NCI-H1436 (cell line): ENCODE measurements around the gene NKX2-2.

Experiments
- DNase-seq: peaks from one replicate; lab custom pipeline; 2025; lab: John Stamatoyannopoulos, UW

The NKX2-2 gene

DNA sequence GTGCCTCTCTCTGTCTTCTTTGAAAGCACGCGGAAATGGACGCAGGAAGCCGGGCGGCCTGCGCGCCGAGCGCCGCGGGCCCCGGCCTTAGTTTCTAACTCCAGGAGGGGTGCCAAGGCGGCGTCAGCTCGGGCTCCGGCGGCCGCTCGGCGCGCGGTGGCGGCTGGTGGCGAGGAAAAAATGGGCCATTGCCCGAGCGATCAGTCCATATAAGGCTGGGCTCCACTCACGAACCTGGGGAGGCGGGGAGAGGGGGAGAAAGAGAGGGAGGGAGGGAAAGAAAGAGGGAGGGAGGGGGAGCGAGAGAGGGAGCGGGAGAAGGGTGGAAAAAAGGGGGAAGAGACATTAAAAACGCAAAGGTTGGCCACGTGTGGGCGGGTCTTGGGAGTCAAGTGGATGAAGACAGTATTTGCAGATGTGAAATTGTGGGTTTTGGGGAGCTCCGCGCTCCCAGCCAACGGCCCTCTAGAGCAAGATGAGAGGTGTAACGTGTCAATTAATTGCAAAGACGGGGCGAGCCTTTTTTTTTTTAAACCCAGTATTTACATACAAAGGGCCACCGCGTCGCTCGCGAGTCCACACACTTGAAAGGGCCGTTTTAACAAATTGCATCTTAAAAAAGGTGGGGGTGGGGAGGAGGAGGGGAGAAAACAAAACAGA, at the start of gene NKX2-2:
NKX2-2 (minus strand) TSS at position 184 of the 660 bp plus-strand sequence. CDS start 395 bp downstream, outside the sequence.
- DNase-seq, result no peak

- DNase-seq, result no peak
Measured at GRCh38 chr20:21562656-21563055, 48.8 kb upstream of the NKX2-2 start.

GRCh38 chr20:21559305-21559704, 45.4 kb upstream of the NKX2-2 start:
- DNase-seq, result no peak

GRCh38 chr20:21557241-21558020, 43.6 kb upstream of the NKX2-2 start:
- no peak for DNase-seq

DNA sequence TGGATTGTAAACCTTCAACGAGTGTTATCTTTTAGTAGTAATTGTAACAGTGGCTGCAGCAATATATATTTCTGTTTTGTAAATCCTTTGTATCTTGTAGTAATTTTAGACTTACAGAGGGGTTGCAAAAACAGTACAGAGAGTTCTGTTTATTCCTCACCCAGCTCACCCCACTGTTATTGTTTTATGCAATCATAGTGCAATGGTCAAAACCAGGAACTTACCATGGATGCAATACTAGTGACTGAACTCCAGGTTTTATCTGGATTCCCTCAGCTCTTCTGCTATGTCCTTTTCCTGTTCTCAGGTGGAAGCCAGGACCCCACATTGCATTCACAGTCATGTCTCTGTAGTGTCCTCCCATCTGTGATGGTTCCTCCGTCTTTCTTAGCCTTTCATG, 42.5 kb upstream of the NKX2-2 start:
- DNase-seq, result no peak

GRCh38 chr20:21555470-21556120, 41.7 kb upstream of the NKX2-2 start:
- DNase-seq, result no peak

DNA sequence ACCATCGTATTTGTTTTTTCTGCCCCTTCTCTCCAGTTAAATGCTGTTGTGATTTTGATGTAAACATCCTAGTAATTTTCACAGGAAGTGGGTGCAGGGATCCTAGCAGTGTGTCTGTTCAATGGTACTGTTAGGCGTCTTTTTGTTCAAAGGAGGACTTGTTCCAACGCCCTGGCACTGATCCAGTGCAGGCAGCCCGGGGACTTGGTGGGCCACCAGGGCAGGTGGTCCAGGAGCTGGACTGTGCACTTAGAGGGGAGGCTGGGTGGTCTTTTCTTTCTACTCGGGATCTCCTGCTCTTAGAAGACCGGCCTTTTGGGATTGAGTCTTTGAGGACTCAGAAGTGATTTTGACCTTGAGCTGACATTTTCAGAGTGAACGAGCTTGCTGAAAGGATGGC, 41.1 kb upstream of the NKX2-2 start:
- peak; percentile 40 for DNase-seq

GRCh38 chr20:21554376-21554890, 40.6 kb upstream of the NKX2-2 start:
- no peak for DNase-seq

DNA sequence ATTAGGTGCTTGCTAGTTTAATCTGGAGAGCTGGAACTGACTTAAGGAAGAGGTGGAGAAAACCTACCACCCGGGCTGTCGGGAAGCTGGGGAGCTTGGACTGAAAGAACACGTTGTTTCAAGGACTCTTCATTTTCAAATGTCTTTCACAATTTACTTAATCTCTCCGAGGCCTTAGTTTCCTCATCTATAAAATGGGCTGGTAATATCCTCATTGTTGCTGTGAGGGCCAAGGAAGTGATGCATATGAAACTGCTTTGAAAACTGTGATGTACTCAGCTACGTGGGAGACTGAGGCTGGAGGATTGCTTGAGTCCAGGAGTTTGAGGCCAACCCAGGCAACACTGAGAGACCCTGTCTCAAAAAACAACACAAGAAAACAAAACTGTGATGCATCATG, 36.7 kb upstream of the NKX2-2 start:
- no peak for DNase-seq

DNA sequence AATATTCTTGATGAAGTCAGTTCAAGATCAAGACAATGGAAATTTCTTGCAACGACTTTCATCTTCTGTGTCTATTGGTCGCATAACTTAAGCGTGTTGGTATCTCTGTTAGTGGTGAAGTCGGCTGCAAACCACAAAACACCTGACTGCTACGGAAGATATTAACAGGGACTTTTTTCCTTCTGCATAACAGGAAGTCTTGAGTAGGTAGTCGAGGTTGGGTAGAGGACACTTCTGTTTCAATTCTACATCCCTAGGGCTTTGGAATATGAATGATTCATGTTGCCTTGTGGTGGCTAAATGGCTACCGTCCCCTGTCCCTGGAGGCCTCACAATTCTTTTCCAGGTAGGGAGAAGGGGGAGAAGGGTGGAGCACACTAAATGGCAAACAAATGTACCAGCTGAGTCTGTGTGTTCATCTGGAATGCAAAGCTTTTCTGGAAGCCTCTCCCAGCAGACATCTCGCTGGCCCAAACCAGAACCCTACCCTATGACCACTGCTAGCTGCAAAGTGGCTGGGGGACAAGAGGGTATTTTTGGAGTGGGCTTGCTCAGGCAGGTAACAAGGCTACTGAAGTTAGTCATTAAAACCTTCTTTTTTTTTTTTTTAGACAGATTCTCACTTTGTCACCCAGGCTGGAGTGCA, 34.6 kb upstream of the NKX2-2 start:
- peak; percentile 59 for DNase-seq

GRCh38 chr20:21546355-21546754, 32.5 kb upstream of the NKX2-2 start:
- no peak for DNase-seq

- no peak for DNase-seq
Measured at GRCh38 chr20:21539512-21539911, 25.6 kb upstream of the NKX2-2 start.

DNA sequence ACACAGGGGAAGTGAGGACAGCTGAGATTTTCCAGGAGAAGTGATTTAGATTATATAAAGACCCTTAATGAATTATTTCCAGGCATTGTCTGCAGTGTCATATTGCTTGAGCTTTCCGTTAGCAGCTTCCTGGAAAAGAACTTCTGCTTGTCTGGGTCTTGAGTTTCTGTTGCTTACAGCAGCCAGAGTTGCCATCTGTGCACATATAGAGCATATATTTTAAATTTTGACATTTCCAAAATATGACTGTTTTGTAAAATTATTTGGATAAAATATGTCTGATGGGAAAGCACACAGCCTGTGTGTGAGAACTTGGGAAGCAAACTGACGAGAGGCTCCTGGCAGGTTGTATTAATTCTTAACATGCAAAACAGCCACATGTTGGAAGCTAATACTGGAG, 21.0 kb upstream of the NKX2-2 start:
- DNase-seq, result no peak

DNA sequence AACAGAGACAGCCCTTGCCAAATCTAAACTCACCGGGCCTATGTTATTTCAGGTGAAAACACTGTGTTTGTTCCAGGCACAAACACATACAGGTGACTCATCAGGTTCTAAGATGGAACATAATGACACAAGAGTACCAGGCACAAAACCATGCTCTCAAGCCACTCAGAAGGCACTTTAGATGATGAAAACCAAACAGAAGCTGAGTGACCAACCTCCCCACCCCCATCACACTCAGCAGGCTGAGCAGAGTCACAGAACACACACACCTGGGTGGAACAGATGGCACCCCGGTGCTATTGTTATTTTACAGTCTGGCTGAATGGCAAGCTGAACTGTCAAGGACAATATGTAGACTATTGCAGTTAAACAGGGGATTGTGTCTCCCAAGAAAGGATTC, 20.6 kb upstream of the NKX2-2 start:
- peak; percentile 87 for DNase-seq

- peak; percentile 48 for DNase-seq
Measured at GRCh38 chr20:21529863-21530262, 16.0 kb upstream of the NKX2-2 start.

DNA sequence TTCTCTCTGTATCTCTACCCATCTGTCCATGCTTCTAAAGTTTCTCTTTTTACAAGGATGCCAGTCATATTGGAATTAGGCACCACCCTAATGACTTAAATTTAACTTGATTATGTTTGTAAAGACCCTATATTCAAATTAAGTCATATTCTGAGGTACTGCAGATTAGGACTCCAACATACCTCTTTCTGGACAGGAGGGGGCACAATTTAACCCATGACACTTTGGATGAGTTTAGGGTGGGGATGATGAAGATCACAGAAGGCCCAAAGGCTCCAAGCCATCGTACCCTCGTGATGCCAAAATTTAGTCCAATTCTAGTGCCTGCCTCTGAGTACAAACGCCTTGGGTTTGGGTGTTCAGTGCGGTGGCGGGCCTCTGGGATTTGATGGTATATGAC, 15.0 kb upstream of the NKX2-2 start:
- DNase-seq, result no peak

DNA sequence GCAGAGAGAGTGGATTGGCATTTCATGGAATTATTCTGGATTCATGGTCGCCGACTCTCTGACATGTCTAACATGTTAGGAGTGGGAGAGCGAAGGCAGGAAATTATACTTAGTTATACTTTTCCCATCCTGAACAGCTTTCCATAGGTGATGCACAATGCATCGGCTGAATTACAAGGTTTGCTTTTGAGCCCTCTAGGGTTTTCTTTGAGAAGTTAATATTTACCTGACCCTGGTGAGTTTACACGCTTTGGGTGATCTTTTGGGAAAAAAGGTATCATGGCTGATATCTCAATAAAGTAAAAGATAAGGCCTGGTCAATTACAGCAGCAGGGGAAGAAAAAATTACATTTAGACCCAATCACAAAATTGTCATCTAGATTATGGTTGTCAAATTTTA, 14.0 kb upstream of the NKX2-2 start:
- no peak for DNase-seq

GRCh38 chr20:21526776-21527175, 12.9 kb upstream of the NKX2-2 start:
- DNase-seq, result no peak

DNA sequence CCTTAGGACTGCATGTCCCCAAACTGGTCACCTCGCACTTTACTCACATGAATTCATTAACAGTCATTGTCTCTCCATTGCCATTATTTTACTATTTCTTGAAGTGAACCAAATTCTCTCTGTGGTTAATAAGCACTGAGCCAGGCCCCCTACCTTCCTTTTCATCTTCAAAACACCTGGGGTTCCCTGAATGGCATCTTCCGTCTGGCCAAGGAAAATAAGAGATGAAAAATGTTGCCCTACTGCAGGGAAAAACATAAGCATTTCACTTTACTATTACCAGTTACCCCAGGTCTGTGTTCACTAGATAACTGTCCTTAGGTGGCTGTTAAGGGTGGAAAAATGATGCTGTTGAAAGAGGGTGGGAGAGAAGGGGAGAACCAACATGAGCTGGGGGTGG, 10.0 kb upstream of the NKX2-2 start:
- no peak for DNase-seq

DNA sequence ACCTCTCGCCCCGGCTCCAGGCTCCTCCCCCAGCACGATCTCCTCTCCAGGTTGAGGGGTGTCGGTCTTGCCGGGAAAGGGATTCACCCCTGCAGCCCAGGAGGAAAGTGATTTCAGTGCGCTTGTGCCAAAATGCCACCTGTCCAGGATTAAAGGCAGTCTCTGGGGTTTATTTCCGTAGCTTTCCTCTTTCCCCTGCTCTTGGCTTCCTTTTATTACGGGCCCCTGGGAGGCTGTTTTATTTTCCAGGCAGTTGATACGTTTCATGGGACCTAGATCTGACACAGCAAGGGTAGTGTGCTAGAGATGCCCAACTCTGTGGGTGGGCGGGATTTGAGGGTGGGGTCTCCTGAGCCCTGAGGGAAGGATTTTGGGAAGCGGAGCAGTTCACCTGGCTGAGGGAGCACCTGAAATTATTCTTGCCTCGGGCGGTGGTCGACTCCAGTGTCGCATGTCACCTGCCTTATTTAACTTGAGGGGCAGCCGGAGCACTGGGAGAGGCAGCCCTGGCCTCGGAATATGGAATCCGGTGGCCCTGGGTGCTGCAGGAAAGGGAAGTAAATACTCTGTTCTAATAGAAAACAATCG, 9.5 kb upstream of the NKX2-2 start:
- no peak for DNase-seq

- DNase-seq, result no peak
Measured at GRCh38 chr20:21522481-21523280, 8.8 kb upstream of the NKX2-2 start.
